CD8-positive, alpha-beta memory T cell (primary cell): ENCODE results near the gene UBASH3B. TPM values are rescaled to one million over a fixed set of nuclear protein-coding genes. Genes with fewer than 3 reads are reported as not detected.

Experiments
- CTCF ChIA-PET: fragments of 350-600 bp; sonication (Branson Sonifier 250); formaldehyde crosslinking; loops from one replicate; lab custom pipeline; 2021; ENCODE audit warnings: antibody characterized with exemption; lab: Charles Lee
- POLR2A ChIA-PET: fragments of 350-600 bp; sonication (Branson Sonifier 250); formaldehyde crosslinking; loops from one replicate; lab custom pipeline; 2021; ENCODE audit warnings: antibody characterized with exemption; lab: Charles Lee
- DNase-seq, 5 donors: peaks; one replicate each; pipeline versions ENCODE4 v3.0.0 to v3.0.0-alpha.2; 2020 to 2022; ENCODE audit warnings: mixed read lengths in 1 of 5
- H3K27ac ChIP-seq: one replicate; pipeline ENCODE4 v1.7.0; 2013; ENCODE audit warnings: low read depth, mild to moderate bottlenecking, low read length, moderate library complexity
- H3K27me3 ChIP-seq: 2 replicates; pipeline ENCODE4 v1.7.0; 2013; ENCODE audit warnings: low read length, mild to moderate bottlenecking; ENCODE audit not compliant: insufficient read depth, poor library complexity, severe bottlenecking
- H3K36me3 ChIP-seq: 2 replicates; pipeline ENCODE4 v1.7.0; 2013; ENCODE audit warnings: mild to moderate bottlenecking, low read length, moderate library complexity; ENCODE audit not compliant: insufficient read depth
- H3K4me1 ChIP-seq: 2 replicates; pipeline ENCODE4 v1.7.0; 2013; ENCODE audit warnings: mild to moderate bottlenecking, low read length, moderate library complexity; ENCODE audit not compliant: insufficient read depth
- H3K4me3 ChIP-seq: 2 replicates; pipeline ENCODE4 v1.7.0; 2013; ENCODE audit warnings: mild to moderate bottlenecking, low read length
- H3K9me3 ChIP-seq: 2 replicates; pipeline ENCODE4 v1.7.0; 2013; ENCODE audit warnings: mild to moderate bottlenecking, low read length
- H3K27ac Mint-ChIP-seq, 8 donors: one replicate each; pipeline ENCODE4 v1.8.0; 2020 to 2021; ENCODE audit warnings: mixed read lengths in 8 of 8, mild to moderate bottlenecking in 6 of 8, inconsistent platforms in 3 of 8, moderate library complexity in 3 of 8
- H3K27me3 Mint-ChIP-seq, 2 donors: one replicate each; pipeline ENCODE4 v1.8.0; 2020 to 2021; ENCODE audit warnings: mixed read lengths in 2 of 2, mild to moderate bottlenecking in 1 of 2, moderate library complexity in 1 of 2
- H3K36me3 Mint-ChIP-seq, 3 donors: one replicate each; pipeline ENCODE4 v1.8.0; 2020 to 2021; ENCODE audit warnings: mixed read lengths in 3 of 3, inconsistent platforms in 1 of 3, mild to moderate bottlenecking in 1 of 3
- H3K4me1 Mint-ChIP-seq, 3 donors: one replicate each; pipeline ENCODE4 v1.8.0; 2020 to 2021; ENCODE audit warnings: mixed read lengths in 3 of 3, inconsistent platforms in 1 of 3, mild to moderate bottlenecking in 1 of 3
- H3K4me3 Mint-ChIP-seq, 7 donors: one replicate each; pipeline ENCODE4 v1.8.0; 2020 to 2021; ENCODE audit warnings: mixed read lengths in 7 of 7, mild to moderate bottlenecking in 6 of 7, moderate library complexity in 4 of 7, inconsistent platforms in 2 of 7
- H3K9me3 Mint-ChIP-seq, 5 donors: one replicate each; pipeline ENCODE4 v1.8.0; 2020 to 2022; ENCODE audit warnings: mixed read lengths in 5 of 5, mild to moderate bottlenecking in 3 of 5, moderate library complexity in 2 of 5, inconsistent platforms in 1 of 5
- polyA plus RNA-seq: library from polyadenylated mRNA; unstranded; fragments of 300-500 nt; fragmentation: Illumina TruSeq; gene quantifications from one replicate; pipeline ENCODE4 v1.2.3, GENCODE V29; 2021
- total RNA-seq, 2 experiments: library from RNA; stranded (reverse); gene quantifications; one replicate each; pipeline ENCODE4 v1.2.3, GENCODE V29; 2021

Gene UBASH3B
- total and polyA plus RNA-seq, 3 experiments from 2014 or later = 12.0 to 36.4 (median 34.6) TPM

DNA sequence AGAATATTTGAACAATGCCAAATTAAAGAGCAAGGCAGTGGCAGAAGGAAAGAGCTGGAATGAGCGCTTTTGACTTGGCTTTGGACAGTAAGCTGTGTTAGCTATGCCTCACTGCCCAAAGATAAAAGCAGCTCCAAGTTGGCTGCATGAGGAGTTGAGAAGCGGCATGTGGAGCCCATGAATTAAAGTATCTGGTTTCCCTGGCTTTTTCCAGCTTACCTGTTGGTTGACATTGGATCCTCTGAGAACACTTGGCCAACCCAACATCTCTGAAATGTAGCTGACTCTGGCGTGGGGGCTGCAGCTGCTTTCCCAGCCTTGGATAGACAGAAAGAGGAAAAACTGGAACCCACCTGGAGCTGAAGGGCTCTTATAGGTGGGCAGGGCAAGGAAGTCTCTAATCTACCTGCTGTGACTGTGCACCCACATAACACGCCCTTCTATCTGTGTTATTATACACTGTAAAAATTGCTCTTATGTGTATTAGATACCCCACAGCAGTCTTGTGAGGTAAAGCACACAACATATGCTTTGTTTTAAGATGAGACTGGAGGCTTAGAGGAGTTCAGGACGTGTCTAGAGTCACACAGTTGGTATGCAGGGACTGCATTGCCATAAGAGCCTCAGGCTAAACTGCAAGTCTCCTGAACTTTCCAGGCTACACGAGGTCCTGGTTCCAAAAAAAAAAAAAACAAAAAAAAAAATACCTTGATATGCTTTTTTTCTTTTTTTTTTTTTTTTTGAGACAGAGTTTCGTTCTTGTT is 5.8 kb downstream of the UBASH3B start:
- ChIA-PET CTCF (interaction anchor here (0.9 to 5.0 kb wide), 6 partner anchors 9 to 97 kb away, joined by 3 to 23 read pairs (median 4); no protein-coding TSS in a partner anchor), POLR2A (interaction anchor here (0.6 kb wide), 1 partner anchor 19 kb away, joined by 3 read pairs; no protein-coding TSS in a partner anchor)
- H3K36me3 Mint-ChIP-seq = peaks cover 0 to 10% (median 0%) of the 10 kb centered on the region in 3 donors
- H3K27me3 Mint-ChIP-seq = peaks cover 0 to 1% of the 10 kb centered on the region in 2 donors
- H3K27ac ChIP-seq = no peak overlapping the region
- H3K4me3 ChIP-seq = no peak overlapping the region
- no peak for DNase-seq
- peaks cover 65 to 87% (median 65%) of the 10 kb centered on the region in 3 donors for H3K4me1 Mint-ChIP-seq
- H3K27ac Mint-ChIP-seq = peak overlapping the region in 5 of 8 donors; percentile 7 to 90 (median 62)
- H3K9me3 Mint-ChIP-seq = no peaks in the 10 kb centered on the region
- H3K4me3 Mint-ChIP-seq = no peak overlapping the region
- H3K4me1 ChIP-seq = peaks cover 53% of the 10 kb centered on the region
- no peaks in the 10 kb centered on the region for H3K9me3 ChIP-seq
- no peaks in the 10 kb centered on the region for H3K36me3 ChIP-seq
- H3K27me3 ChIP-seq = no peaks in the 10 kb centered on the region

- Mint-ChIP-seq H3K27ac (peak overlapping the region; percentile 36 to 85 (median 63)), H3K36me3 (peaks cover 0 to 8% (median 2%) of the 10 kb centered on the region in 3 donors), H3K9me3 (no peaks in the 10 kb centered on the region), H3K4me1 (peaks cover 61 to 86% (median 72%) of the 10 kb centered on the region in 3 donors), H3K27me3 (peaks cover 0 to 1% of the 10 kb centered on the region in 2 donors), H3K4me3 (no peak overlapping the region)
- Histone ChIP-seq H3K27me3 (no peaks in the 10 kb centered on the region), H3K36me3 (no peaks in the 10 kb centered on the region), H3K27ac (no peak overlapping the region), H3K9me3 (no peaks in the 10 kb centered on the region), H3K4me1 (peaks cover 55% of the 10 kb centered on the region), H3K4me3 (no peak overlapping the region)
- CTCF ChIA-PET = interaction anchor here (1.0 to 5.0 kb wide), 7 partner anchors 8 to 118 kb away, joined by 3 to 23 read pairs (median 4); partner anchors contain the start of gene UBASH3B
- POLR2A ChIA-PET = no interaction called here
- no peak for DNase-seq
Observed at GRCh38 chr11:122663056-122663740, 7.7 kb downstream of the UBASH3B start.

- no peaks in the 10 kb centered on the region for H3K27me3 ChIP-seq
- H3K27me3 Mint-ChIP-seq = peaks cover 0 to 1% of the 10 kb centered on the region in 2 donors
- H3K4me1 Mint-ChIP-seq = peaks cover 62 to 86% (median 72%) of the 10 kb centered on the region in 3 donors
- H3K36me3 ChIP-seq = no peaks in the 10 kb centered on the region
- H3K4me3 Mint-ChIP-seq = no peak overlapping the region
- no peak for DNase-seq
- H3K4me3 ChIP-seq = no peak overlapping the region
- peak overlapping the region; percentile 36 to 85 (median 63) for H3K27ac Mint-ChIP-seq
- H3K27ac ChIP-seq = no peak overlapping the region
- CTCF ChIA-PET = interaction anchor here (1.0 to 5.0 kb wide), 6 partner anchors 8 to 118 kb away, joined by 3 to 23 read pairs (median 4); partner anchors contain the start of gene UBASH3B
- H3K36me3 Mint-ChIP-seq = peaks cover 0 to 8% (median 2%) of the 10 kb centered on the region in 3 donors
- H3K4me1 ChIP-seq = peaks cover 55% of the 10 kb centered on the region
- no peaks in the 10 kb centered on the region for H3K9me3 Mint-ChIP-seq
- POLR2A ChIA-PET = no interaction called here
- no peaks in the 10 kb centered on the region for H3K9me3 ChIP-seq
Observed at GRCh38 chr11:122663764-122664163, 8.2 kb downstream of the UBASH3B start.

GRCh38 chr11:122664188-122664587 is 8.7 kb downstream of the UBASH3B start:
- peaks cover 0 to 2% (median 0%) of the 10 kb centered on the region in 5 donors for H3K9me3 Mint-ChIP-seq
- H3K4me1 Mint-ChIP-seq = peaks cover 62 to 86% (median 72%) of the 10 kb centered on the region in 3 donors
- no peak for DNase-seq
- H3K27ac Mint-ChIP-seq = peak overlapping the region in 7 of 8 donors; percentile 38 to 85 (median 60)
- Histone ChIP-seq H3K36me3 (no peaks in the 10 kb centered on the region), H3K9me3 (no peaks in the 10 kb centered on the region), H3K4me3 (no peak overlapping the region), H3K4me1 (peaks cover 55% of the 10 kb centered on the region), H3K27me3 (no peaks in the 10 kb centered on the region), H3K27ac (no peak overlapping the region)
- ChIA-PET CTCF (interaction anchor here (1.0 to 5.0 kb wide), 5 partner anchors 8 to 91 kb away, joined by 3 to 23 read pairs (median 4); partner anchors contain the start of gene UBASH3B), POLR2A (no interaction called here)
- peak overlapping the region in 1 of 7 donors; percentile 77 for H3K4me3 Mint-ChIP-seq
- peaks cover 0 to 1% of the 10 kb centered on the region in 2 donors for H3K27me3 Mint-ChIP-seq
- H3K36me3 Mint-ChIP-seq = peaks cover 0 to 8% (median 3%) of the 10 kb centered on the region in 3 donors

DNA sequence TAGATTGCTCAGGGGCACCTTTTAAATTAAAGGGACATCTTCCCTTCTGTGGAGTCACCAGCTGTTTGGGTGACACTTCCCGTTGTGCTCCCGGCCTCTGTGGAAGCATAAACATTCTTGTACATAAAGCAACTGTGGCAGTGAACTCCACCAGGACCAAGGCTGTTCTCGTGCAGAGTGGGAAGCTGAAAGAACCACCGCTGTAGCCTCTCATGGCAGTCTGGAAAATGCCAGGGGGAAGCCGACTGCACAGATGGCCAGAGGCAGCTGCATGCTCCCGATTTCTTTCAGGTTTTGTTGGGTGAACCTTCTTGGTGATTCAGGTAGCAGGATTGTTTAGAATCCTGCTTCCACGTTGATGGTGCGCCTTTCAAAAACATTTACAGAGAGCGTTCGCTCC is 10.3 kb downstream of the UBASH3B start:
- Histone ChIP-seq H3K36me3 (no peaks in the 10 kb centered on the region), H3K27ac (no peak overlapping the region), H3K4me1 (peaks cover 60% of the 10 kb centered on the region), H3K9me3 (no peaks in the 10 kb centered on the region), H3K27me3 (no peaks in the 10 kb centered on the region), H3K4me3 (no peak overlapping the region)
- Mint-ChIP-seq H3K27me3 (peaks cover 0 to under 1% of the 10 kb centered on the region in 2 donors), H3K27ac (peak overlapping the region in 6 of 8 donors; percentile 31 to 79 (median 54)), H3K36me3 (peaks cover 0 to 8% (median 7%) of the 10 kb centered on the region in 3 donors), H3K4me3 (peak overlapping the region in 3 of 7 donors; percentile 60 to 81 (median 78)), H3K4me1 (peaks cover 58 to 83% (median 71%) of the 10 kb centered on the region in 3 donors), H3K9me3 (peaks cover 0 to 4% (median 0%) of the 10 kb centered on the region in 5 donors)
- DNase-seq = no peak
- CTCF ChIA-PET = interaction anchor here (1.2 to 5.3 kb wide), 4 partner anchors 9 to 90 kb away, joined by 3 to 42 read pairs (median 14); partner anchors contain the start of gene UBASH3B
- POLR2A ChIA-PET = interaction anchor here (4.9 kb wide), 1 partner anchor 10 kb away, joined by 27 read pairs; the partner anchor contains the start of gene UBASH3B

DNA sequence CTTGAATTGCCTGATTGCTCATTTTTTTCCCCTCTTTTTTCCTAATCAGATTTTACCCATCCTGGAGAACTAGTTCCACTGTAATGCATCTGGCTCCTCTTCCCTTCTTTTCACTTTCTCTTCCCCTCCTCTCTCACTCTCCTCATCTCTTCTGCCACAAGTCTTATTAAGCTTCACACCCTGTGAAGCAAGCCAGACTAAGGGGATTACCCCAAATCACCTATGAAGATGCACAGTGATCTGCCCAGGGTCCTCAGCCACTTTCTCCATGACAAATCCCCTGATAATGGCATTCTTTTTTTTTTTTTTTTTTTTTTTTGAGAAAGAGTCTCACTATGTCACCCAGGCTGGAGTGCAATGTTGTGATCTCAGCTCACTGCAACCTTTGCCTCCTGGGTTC is 11.2 kb downstream of the UBASH3B start:
- H3K27ac ChIP-seq = no peak overlapping the region
- no peak for DNase-seq
- Mint-ChIP-seq H3K36me3 (peaks cover 0 to 12% (median 10%) of the 10 kb centered on the region in 3 donors), H3K4me1 (peaks cover 55 to 82% (median 72%) of the 10 kb centered on the region in 3 donors), H3K27me3 (no peaks in the 10 kb centered on the region), H3K9me3 (peaks cover 0 to 4% (median 0%) of the 10 kb centered on the region in 5 donors), H3K4me3 (peak overlapping the region; percentile 4 to 81 (median 71)), H3K27ac (peak overlapping the region; percentile 1 to 96 (median 75))
- H3K27me3 ChIP-seq = no peaks in the 10 kb centered on the region
- H3K9me3 ChIP-seq = no peaks in the 10 kb centered on the region
- no peaks in the 10 kb centered on the region for H3K36me3 ChIP-seq
- no peak overlapping the region for H3K4me3 ChIP-seq
- peaks cover 58% of the 10 kb centered on the region for H3K4me1 ChIP-seq
- ChIA-PET POLR2A (interaction anchor here (0.7 to 4.9 kb wide), 2 partner anchors 11 to 40 kb away, joined by 15 to 27 read pairs; partner anchors contain the start of gene UBASH3B), CTCF (interaction anchor here (1.2 to 5.3 kb wide), 6 partner anchors 9 to 89 kb away, joined by 3 to 42 read pairs (median 4); partner anchors contain the start of gene UBASH3B)

GRCh38 chr11:122668562-122669090 is 13.1 kb downstream of the UBASH3B start:
- Histone ChIP-seq H3K36me3 (no peaks in the 10 kb centered on the region), H3K4me1 (peaks cover 63% of the 10 kb centered on the region), H3K9me3 (no peaks in the 10 kb centered on the region), H3K27me3 (no peaks in the 10 kb centered on the region), H3K4me3 (peak overlapping the region; percentile 27), H3K27ac (no peak overlapping the region)
- peaks cover 0 to 13% (median 11%) of the 10 kb centered on the region in 3 donors for H3K36me3 Mint-ChIP-seq
- H3K9me3 Mint-ChIP-seq = peaks cover 0 to 4% (median 0%) of the 10 kb centered on the region in 5 donors
- POLR2A ChIA-PET = interaction anchor here (0.6 to 4.9 kb wide), 5 partner anchors 9 to 393 kb away, joined by 3 to 27 read pairs (median 3); partner anchors contain the start of genes HSPA8 and UBASH3B
- peak in 2 of 5 donors; percentile 41 to 51 for DNase-seq
- H3K4me3 Mint-ChIP-seq = peak overlapping the region in 6 of 7 donors; percentile 25 to 78 (median 52)
- no peaks in the 10 kb centered on the region for H3K27me3 Mint-ChIP-seq
- H3K4me1 Mint-ChIP-seq = peaks cover 57 to 81% (median 71%) of the 10 kb centered on the region in 3 donors
- CTCF ChIA-PET = interaction anchor here (0.6 to 5.3 kb wide), 7 partner anchors 12 to 184 kb away, joined by 3 to 42 read pairs (median 4); partner anchors contain the start of gene UBASH3B
- peak overlapping the region; percentile 33 to 94 (median 88) for H3K27ac Mint-ChIP-seq
